GM19324 (cell line): ENCODE measurements around the gene IL22RA1.

Experiments
- ATAC-seq: cut with Tn5 transposase; IDR thresholded peaks from one replicate; pipeline ENCODE4 v1.9.1; 2021; ENCODE audit warnings: mild to moderate bottlenecking, moderate library complexity; ENCODE audit not compliant: unreplicated experiment, low FRiP score

Gene IL22RA1

DNA sequence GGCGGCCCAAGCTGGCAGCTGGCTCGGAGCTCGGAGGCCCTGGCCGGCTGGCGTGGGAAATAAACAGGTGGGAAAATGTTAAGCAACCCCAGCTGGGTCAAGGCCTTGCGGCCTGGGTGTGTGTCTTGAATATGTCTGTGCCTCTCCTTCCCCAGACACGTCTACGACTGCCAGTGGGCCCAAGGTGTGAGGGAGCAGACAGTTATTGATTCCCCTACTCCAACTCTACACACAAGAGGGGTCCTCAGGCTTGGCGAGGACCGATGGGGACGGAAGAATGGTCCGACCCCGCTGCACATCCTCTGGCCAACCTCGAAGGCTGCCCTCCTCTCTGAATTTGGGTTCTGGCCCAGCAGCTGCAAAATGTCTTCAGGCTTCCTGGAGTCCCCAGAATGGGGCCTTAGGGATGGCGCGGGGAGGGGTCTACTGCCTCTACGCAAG lies 2.2 kb downstream of the IL22RA1 start:
- ATAC-seq, result no peak

DNA sequence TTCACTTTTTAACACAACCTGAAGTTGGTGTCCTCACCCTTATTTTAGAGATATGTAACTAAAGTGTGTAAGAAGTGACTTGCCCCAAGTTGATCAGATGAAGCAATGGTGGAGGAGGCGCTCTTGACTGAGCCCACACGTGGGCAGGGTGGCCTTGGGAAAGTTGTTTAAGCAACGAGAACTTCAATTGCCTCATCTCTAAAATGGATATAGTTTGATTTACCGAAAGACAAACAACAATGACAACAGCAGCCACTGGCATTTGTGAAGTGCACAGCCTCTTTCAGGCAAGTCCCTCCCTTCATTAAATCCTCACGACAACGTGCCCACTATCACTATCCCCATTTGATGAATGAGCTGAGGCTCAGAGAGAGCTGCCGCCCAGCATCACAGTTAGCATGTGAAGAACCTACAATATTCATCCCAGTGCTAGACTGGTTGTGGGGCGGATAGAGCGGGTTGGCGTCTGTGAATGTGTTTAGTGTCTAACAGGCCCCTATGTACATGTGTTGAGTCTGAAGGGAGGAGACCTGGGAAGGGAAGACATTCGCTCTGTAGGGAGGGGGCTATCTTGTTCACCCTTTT lies 3.0 kb downstream of the IL22RA1 start:
- ATAC-seq, result no peak

DNA sequence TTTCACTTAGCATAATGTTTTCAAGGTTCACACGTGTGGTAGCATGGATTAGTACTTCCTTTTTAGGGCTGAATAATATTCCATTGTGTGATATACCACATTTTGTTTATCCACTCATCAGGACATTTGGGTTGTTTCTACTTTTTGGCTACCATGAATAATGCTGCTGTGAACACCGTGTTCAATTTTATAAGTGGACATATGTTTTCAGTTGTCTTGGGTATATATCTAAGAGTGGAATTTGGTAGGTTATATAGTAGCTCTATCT lies 3.8 kb downstream of the IL22RA1 start:
- no peak for ATAC-seq

DNA sequence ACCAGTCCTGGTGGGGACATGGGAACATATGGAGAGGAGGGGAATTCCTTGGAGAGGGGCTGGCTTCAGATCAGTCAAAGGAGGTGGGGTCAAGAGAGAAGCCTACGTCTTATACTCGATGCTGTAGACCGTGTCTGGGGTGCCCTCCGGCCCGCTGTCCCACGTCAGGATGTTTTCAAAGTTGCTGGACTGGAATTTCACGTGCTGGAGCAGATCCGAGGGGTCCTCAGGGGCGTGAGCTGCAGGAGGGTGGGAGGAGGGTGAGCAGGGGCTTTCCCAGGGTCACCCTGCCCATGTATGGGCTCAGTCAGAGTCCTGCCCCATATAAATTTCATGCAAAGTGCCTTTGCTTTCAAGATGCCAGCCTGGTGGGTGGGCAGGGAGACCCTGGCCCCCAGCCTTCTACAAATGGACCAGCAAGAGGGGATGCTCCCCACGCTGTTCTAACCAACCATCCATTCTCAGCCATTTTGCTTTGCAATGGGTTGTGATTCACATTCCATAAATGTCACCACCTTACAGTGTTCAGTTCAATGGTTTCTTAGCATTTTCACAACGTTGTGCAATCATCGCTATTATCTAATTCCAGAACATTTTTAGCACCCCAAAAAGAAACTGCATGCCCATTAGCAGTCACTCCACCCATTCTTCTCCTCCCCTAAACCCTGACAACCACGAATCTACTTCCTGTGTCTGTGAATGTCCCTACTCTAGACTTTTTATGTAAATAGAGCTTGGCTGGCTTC lies 4.3 kb downstream of the IL22RA1 start:
- no peak for ATAC-seq

DNA sequence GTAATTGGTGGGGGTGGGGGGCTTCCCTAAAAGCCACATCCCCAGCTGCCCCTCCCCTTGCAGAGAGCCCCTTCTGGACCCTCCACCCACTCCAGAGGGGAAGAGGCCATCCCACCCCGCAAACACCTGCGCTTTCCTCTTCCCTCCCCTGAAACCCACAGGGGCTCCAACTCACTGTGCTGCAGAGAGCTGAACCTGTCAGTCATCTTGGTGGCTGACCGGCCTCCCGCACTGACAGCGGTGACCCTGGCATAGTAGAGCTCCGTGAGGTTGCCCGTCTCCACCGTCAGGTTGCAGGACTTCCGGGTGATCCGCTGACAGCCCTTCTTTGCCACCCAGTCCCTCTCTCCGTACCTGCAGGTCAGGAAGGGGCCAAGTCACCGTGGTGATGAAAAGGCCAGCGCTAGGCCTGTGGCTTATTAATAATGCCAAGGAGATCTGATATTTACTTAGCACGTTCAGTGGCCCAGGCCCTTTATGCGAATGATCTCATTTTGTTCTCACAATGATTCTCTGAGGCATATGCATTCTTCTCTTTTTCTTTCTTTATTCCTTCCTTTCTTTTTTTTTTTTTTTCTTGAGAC lies 5.9 kb downstream of the IL22RA1 start:
- no peak for ATAC-seq

DNA sequence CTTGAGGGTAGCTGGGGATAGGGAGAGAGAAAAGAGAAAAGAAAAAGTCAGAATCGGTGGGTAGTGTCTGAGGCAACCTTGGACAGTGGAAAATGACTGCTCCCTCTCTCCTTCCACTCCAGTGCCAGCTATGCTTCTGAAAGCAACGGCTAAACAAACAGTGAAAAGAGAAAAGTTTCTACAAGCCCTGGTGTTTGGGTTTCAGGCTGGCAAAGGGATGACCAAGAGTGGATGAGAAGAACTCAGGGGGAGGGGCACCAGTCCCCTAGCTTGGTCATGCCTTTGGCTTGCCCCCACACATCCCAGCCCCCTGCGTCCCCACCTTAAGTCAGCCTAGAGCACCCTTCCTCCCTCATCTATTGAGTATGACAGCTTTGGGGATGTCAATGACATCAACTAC lies 8.6 kb downstream of the IL22RA1 start:
- no peak for ATAC-seq

DNA sequence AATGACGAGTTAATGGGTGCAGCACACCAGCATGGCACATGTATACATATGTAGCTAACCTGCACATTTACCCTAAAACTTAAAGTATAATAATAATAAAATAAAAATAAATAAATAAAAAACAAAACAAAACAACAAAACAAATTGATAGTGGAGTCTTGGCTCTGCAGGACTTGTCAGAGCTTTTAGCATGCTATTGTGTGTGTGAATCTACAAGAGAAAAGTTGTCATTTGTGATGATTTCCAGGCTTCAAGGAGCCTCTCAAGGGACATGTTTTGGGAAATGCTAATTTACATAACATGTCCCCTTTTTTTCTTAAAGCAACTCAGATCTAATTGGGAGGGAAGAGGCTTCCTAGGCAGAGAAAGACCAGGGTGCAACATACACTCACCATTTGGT lies 9.1 kb downstream of the IL22RA1 start:
- ATAC-seq, result no peak

DNA sequence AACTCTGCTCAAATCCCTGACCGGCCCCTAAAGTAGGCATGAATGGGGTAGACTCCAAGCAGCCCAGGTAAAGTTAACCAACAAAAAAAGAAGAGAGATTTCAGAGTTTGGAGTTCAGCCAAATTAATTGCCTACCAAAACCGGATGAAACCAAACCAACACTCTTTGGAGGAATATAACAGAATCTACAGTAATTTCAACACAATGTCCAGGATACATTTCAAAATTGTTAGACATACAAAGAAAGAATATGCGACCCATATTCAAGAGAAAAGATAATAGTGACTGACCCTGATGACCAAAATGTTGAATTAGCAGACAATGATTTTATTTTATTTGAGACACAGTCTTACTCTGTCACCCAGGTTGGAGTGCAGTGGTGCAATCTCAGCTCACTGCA lies 12.6 kb downstream of the IL22RA1 start:
- no peak for ATAC-seq

DNA sequence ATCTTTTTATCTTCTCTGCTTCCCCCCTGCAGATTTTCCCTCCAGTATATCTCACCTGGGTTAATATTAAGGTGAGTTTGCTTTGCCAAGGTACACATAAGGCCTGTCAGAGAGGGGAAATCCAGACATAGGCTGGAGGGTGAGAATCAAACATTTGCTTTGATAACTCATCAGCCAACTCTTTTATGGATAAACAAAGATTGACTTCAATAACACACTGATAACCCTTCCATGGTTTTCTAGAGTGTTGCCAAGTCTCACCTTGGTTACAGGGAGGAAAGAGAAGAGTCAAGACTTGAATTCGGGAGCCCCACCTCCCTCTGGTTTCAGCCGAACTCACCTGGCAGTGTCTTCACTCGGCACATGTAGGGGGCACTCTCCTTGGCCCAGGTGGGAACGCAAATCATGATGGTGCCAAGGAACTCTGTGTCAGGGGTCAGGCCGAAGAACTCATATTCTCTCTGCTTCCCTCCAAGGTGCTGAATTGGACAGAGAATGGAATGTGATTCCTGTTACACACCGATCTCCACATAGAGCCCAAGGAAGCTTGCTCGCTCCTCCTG lies 15.1 kb downstream of the IL22RA1 start:
- no peak for ATAC-seq

DNA sequence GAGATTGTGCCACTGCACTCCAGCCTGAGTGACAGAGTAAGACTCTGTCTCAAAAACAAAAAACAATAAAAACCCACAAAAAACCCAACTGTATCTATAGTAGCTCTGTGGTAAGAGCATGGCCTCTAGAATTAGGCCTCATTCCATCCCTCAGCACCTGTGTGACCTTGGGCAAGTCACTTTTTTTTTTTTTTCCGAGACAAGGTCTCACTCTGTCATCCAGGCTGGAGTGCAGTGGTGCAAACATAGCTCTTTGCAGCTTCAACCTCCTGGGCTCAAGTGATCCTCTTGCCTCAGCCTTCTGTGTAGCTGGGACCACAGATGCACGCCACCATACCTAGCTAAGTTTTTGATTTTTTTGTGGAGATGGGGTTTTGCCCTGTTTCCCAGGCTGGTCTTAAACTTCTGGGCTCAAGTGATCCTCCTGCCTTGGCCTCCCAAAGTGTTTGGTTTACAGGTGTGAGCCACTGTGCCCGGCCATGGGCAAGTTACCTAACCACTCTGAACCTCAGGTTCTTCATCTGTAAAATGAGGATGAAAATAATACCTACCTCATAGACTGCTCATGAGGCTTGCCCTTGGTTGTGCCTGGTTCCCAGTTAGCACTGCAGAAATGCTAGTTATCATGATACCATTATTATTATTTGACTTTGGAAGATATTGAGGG lies 15.7 kb downstream of the IL22RA1 start:
- no peak for ATAC-seq

DNA sequence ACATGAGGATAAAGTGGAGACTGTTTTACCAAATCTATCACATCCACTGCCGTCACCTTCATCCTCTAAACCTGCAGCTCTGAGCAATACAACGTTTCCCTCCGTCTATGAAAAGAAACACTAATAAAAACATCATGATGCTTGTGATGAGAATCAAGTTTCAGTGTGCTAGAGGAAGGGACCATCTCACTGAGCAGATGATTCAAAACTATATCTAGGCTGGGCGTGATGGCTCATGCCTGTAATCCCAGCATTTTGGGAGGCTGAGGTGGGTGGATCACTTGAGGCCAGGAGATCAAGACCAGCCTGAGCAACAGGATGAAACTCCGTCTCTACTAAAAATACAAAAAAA lies 16.3 kb downstream of the IL22RA1 start:
- no peak for ATAC-seq

DNA sequence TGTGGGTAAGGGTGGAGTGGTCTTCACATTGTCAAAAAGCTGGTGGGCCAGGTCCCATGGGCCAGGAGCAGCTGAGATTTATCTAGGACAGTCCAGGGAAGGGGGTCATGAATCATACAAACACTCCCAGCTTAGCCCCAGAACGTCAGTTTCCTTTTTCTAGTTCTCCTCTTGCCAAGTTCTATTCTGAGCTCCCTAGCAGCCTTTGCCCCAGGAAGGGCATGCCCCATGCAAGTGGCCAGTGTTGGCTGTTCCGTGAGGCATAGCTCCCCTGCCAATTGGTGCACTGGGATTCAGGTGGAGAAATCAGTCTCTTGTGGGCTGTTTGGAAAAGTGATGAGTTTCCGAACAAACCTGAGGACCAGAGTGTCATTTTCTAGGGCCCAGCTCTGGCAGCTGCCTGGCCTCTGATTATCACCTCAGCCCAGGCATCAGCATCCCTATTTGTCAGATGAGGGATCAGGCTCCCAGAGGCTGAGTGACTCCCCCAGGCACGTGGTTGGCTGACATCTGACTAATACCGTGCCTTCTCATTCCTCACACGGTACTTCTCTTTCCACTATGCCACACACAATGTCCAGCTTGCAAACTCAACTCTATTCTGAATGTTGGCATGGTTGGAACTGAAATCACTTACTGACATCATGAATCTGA lies 16.8 kb downstream of the IL22RA1 start:
- no peak for ATAC-seq

DNA sequence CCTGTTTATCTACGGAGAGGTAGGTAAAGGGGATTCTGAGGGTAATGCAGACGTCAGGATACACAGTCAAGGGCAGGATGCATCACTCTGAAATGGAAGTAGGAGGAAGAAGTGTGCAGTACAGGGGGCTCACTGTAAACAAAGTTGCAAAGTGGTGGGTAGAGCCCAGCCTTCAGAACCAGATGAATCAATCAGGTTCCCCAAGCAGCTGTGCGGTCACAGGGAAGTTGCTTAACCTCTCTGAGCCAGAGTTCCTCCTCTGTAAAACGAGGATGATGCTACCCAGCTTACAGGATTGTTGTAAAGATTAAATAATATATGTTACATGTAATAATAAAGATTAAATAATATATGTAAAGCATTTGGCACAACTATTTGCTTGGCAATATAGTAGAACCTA lies 17.5 kb downstream of the IL22RA1 start:
- no peak for ATAC-seq

DNA sequence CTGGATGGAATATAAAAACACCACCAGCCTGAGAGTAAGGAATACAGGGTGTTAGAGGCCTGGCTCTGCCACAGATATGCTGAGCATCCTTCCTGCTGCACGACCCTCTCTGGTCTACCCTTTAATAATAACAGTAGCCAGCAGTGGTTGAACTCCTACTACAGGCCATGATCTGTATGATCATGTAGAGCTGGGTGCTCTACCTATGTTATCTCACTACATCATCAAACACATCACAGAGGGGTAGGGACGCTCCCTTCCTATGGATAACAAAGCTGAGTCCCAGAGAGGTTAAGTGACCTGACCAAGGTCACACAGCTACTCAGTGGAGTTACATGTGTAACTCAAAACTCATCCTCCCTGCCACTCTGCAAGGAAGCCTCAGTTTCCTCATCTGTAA lies 18.0 kb downstream of the IL22RA1 start:
- no peak for ATAC-seq

DNA sequence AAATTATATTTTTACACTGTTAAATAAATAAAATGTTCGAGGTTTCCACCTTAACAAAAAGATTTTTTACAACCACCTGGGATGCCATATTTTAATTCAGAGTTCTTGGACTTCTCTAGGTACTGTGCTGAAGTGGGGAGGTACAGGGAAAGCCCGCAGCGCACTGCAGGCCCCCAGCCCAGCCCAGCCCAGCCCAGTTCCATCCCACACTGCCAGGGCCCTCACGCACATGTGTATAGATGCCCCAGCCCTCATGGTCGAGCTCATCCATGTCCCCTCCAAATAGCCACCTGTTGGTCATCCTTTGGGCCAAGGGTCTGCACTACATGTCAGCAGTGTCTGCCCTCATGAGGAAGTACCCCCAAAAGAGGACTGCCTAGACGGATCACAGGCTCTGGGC lies 19.3 kb downstream of the IL22RA1 start:
- ATAC-seq, result no peak

DNA sequence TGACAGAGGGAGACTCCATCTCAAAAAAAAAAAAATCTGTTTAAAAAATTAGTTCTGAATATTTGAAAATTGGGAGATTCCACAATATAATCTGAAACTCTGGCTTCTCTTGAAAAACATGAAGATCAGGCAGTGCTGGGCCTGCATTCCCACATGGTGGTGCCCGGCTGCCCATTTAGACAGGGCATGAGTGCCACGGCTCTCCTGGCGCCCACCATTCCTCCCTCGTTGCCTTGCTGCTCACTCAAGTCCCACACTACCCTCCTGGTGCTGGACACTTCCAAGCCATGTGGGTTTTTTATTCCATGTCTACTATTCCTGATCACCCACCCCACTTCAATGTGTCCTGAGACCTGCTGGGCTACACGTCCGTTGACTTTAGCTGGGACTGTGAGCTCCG lies 20.2 kb downstream of the IL22RA1 start:
- ATAC-seq, result no peak

DNA sequence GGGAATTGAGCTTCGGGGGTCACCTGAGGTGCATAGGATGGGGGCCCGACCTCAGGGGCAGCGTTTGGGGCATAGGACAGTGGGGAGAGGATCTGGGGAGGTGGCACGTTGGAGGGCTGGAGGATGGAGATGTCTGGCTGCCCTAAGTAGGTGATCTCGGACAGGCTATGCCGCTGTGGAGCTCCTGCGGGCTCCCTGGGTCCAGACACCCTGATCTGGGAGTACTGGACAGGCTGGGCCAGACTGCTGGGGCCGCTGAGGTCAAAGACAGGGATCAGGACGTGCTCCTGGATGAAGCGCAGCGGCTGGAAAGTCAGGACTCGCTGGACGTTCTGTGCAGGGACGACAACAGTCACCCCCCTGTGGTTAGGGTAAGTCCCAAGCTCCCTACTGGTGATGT lies 21.5 kb downstream of the IL22RA1 start:
- ATAC-seq, result no peak

DNA sequence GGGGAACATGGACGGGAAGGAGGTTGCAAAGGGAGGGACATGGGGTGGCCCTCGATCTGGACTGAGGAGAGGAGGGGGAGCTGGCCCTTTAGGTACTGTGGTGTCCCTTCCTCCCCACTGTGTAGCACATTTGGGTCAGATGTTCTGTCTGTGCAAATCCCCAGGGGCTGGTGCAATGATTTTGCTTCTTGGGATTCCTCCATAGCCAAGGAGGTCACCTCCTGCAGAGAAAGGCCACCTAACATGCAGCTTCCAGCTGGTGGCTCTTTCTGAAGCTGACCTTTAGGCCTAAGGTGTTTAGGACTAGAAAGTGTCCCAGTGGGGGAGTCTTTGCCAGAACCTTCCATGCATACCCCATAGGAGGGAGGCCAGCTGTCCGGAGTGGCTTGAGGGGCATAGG lies 22.0 kb downstream of the IL22RA1 start:
- no peak for ATAC-seq

DNA sequence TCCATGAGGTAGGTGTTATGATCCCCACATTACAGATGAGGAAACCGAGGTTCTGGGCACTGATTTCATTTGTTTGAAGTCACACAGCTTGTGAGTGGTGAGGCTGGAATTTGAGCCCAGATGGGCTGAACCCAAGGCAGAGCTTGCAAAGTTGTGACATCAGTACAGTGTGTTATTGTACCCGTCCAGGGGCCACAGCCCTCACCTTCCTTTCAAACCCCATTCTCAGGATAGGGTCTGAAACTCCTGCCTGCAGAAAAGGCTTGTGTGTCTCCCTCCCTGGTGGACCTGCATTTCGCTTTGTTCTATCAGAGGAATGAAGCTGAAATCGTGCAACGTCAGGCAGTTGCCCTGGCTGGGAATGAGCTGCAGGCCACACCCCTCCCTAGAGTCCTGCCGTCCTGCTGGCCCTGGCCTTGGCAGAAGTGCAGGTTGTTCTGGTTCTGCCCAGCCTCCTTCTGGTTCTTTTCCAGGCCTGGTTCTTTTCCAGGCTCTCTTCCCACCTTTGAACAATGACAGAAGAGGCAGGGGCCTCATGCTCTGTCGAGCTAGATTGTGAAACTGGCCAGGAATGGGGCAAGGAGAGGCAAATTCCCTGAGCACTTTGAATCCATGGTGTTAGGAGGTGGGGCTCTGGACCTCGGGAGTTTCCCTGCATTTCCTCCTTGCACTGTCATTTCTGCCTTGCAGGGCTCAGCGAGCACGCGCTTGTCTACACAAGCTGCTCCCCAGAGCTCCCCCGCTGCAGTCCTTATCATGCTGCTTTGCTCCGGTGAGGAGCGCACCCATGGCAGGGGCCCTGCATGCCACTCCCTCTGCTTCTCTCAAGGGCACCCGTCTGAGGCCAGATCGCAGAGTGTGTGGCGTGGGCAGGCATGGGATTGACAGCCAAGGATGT lies 22.8 kb downstream of the IL22RA1 start:
- no peak for ATAC-seq

DNA sequence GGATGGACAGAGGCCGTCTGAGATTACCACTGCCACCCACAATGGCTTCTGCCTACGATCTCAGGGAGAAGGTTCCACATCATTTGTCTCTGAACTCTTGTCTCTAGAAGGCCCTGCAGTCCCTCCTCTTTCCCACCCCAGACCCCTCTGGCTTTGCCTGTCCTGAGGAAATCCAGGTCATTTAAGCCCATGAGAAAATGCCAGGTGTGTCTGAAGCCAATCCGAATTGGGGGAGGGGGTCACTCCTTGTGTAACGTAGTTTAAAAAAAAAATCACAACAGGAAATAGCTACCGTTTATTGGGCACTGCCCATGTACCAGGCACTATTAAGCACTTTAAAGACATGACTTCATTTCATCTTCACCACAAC lies 23.5 kb downstream of the IL22RA1 start:
- no peak for ATAC-seq
